ENCODE results near the gene CPVL. TPM values are rescaled to one million over a fixed set of nuclear protein-coding genes. Genes with fewer than 3 reads are reported as not detected.

Gene CPVL
- total RNA-seq, 1 experiment from 2014 or later, result 26.9 TPM

DNA sequence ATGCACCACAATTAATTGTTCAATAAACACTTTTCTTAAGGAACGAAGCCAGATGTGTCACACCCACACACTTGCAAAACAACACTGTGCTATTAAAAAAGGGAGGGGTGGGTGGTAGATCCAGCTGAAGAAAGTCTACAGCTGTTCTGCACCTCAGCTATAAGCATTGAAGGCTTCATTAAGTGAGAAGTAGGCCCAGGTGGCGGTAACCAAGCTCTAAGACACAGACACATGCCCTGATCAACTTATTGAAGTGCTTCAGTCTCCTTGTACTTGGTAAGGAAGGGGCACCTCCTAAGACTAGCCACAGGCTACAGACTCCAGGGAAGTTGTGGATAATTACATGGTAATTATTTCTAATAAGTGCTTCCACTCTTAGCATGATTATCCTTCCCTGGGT, 4.5 kb upstream of the CPVL start:
- Histone ChIP-seq H2AFZ (ENCODE audit: low read length) (no peak overlapping the region), H2AK5ac (ENCODE audit: insufficient read length, low read length) (no peak overlapping the region), H3K23me2 (ENCODE audit: insufficient read length, low read depth, low read length, poor library complexity, severe bottlenecking) (peaks cover 9% of the 10 kb centered on the region), H3K79me2 (ENCODE audit: insufficient read depth, low read length) (no peaks in the 10 kb centered on the region), H2BK120ac (ENCODE audit: low read depth, low read length, poor library complexity, severe bottlenecking) (no peak overlapping the region), H3K9ac (ENCODE audit: extremely low read depth, insufficient read length, low read length) (no peak overlapping the region), H3K4me1 (ENCODE audit: insufficient read depth, low read length) (no peaks in the 10 kb centered on the region), H3T11ph (ENCODE audit: low read length) (no peak overlapping the region), H3K4me2 (ENCODE audit: insufficient read depth, insufficient read length, low read length) (no peak overlapping the region), H3K27me3 (ENCODE audit: insufficient read depth, low read length) (no peaks in the 10 kb centered on the region; the same call in 1 of the 2 replicates), H3K23ac (ENCODE audit: insufficient read length, low read depth, low read length) (no peak overlapping the region), H3K9me3 (ENCODE audit: control insufficient read depth, low read depth, low read length) (no peaks in the 10 kb centered on the region), H3K27ac (ENCODE audit: insufficient read length, low read depth, low read length) (no peak overlapping the region), H2BK15ac (ENCODE audit: low read depth, low read length) (no peak overlapping the region), H2BK20ac (ENCODE audit: low read depth, low read length, poor library complexity, severe bottlenecking) (no peak overlapping the region), H3K4ac (ENCODE audit: low read depth, low read length) (no peak overlapping the region), H4K20me1 (ENCODE audit: control insufficient read depth, insufficient read depth, insufficient read length) (no peaks in the 10 kb centered on the region), H4K8ac (replicated peaks; ENCODE audit: insufficient read length, low read depth, low read length) (no peak overlapping the region), H3K56ac (ENCODE audit: insufficient read length, low read depth, low read length) (no peak overlapping the region), H2BK12ac (ENCODE audit: insufficient read length, low read depth, low read length) (no peak overlapping the region), H3K79me1 (ENCODE audit: insufficient read depth, low read depth, low read length, poor library complexity, severe bottlenecking) (no peaks in the 10 kb centered on the region), H4K5ac (ENCODE audit: insufficient read length, low read depth, low read length) (no peak overlapping the region), H3K18ac (ENCODE audit: insufficient read length, low read depth, low read length) (no peak overlapping the region), H3K14ac (ENCODE audit: insufficient read depth, low read length) (no peak overlapping the region), H2BK5ac (ENCODE audit: insufficient read length, low read length) (no peak overlapping the region), H4K91ac (ENCODE audit: insufficient read length, low read depth, low read length) (no peak overlapping the region)
- TF ChIP-seq, protein P1, sequence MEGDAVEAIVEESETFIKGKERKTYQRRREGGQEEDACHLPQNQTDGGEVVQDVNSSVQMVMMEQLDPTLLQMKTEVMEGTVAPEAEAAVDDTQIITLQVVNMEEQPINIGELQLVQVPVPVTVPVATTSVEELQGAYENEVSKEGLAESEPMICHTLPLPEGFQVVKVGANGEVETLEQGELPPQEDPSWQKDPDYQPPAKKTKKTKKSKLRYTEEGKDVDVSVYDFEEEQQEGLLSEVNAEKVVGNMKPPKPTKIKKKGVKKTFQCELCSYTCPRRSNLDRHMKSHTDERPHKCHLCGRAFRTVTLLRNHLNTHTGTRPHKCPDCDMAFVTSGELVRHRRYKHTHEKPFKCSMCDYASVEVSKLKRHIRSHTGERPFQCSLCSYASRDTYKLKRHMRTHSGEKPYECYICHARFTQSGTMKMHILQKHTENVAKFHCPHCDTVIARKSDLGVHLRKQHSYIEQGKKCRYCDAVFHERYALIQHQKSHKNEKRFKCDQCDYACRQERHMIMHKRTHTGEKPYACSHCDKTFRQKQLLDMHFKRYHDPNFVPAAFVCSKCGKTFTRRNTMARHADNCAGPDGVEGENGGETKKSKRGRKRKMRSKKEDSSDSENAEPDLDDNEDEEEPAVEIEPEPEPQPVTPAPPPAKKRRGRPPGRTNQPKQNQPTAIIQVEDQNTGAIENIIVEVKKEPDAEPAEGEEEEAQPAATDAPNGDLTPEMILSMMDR (conservative IDR thresholded peaks at IDR 0.05), result no peak
- H3K27me3 Mint-ChIP-seq (ENCODE audit: low read depth), result peaks cover 14% of the 10 kb centered on the region
- no peak overlapping the region for H3K4me3 Mint-ChIP-seq
- H3K36me3 Mint-ChIP-seq (ENCODE audit: insufficient read depth in 1 of 3, low read depth in 3 of 3), result peaks cover 4 to 5% (median 4%) of the 10 kb centered on the region in 3 experiments; a peak in 4 of 7 replicates
- H3K27ac Mint-ChIP-seq, result no peak overlapping the region
- DNase-seq, result no peak
- no CpG with 5 or more reads among the region's 2 CpGs for WGBS (ENCODE audit: extremely low coverage, insufficient read length, low lambda C conversion rate)
- peaks cover 12 to 16% of the 10 kb centered on the region in 2 experiments for H3K4me1 Mint-ChIP-seq
- peaks cover 4 to 5% of the 10 kb centered on the region in 2 experiments; a peak in 3 of 5 replicates for H3K9me3 Mint-ChIP-seq

Data from H9 (cell line).